ENCODE results near the gene HSD3B7.

Gene HSD3B7

DNA sequence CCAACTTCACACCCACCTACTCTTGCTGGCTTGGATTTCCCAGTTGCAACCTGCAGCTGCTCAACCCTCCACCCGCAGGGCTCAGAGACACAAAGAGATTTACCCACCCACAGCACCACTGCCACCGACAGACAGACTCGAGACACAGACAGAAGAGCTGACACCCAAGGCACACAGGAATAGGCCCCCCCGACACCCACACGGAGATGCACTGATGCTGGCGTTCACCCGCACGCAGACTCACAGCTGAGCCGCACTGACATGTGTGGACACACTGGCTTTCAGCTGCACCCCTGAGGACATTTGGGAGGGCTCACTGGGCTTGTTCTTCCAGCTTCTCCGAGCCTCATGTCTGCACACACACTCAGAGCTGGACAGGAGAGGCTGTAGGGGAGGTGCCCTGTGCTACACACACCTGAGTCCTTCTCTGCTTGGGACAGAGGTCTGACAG, 17.3 kb downstream of the HSD3B7 start:
- H3K36me3 Mint-ChIP-seq (ENCODE audit: insufficient read depth): no peaks in the 10 kb centered on the region
- no peaks in the 10 kb centered on the region for H3K9me3 Mint-ChIP-seq
- H3K27ac Mint-ChIP-seq (ENCODE audit: low read depth): no peak overlapping the region
- H3K27me3 Mint-ChIP-seq: no peaks in the 10 kb centered on the region
- no peak overlapping the region for H3K4me3 Mint-ChIP-seq
- no peaks in the 10 kb centered on the region for H3K4me1 Mint-ChIP-seq
- no peak for ATAC-seq (replicated peaks; ENCODE audit: extremely low read depth, poor library complexity, severe bottlenecking)
- no peak for DNase-seq (ENCODE audit: low spot score in 2 of 2)

DNA sequence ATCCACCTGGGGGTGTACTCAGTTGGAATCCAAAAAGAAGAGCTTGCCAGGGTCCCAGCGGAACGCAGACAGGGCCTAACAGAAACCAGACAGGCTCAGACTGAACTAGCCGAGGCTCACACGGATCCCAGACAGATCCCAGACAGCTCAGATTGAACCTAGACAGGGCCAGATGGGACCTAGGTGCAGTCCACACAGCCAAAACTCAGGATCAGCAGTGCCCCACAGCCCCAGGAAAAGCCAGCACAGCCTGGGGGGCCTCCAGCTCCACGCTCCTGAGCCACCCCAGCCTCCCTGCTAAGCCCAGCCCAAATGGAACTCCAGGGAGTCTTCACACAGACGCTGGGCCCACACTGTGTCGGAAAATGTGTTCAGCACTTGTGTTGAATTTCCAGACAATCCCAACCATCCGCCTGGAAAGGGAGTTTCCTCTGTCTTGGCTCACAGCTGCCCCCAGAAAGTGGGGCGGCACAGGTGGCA, 17.9 kb downstream of the HSD3B7 start:
- Mint-ChIP-seq H3K9me3 (no peaks in the 10 kb centered on the region), H3K27me3 (no peaks in the 10 kb centered on the region), H3K27ac (ENCODE audit: low read depth) (no peak overlapping the region), H3K36me3 (ENCODE audit: insufficient read depth) (no peaks in the 10 kb centered on the region), H3K4me3 (no peak overlapping the region), H3K4me1 (no peaks in the 10 kb centered on the region)
- DNase-seq (ENCODE audit: low spot score in 2 of 2): no peak
- ATAC-seq (replicated peaks; ENCODE audit: extremely low read depth, poor library complexity, severe bottlenecking): no peak

DNA sequence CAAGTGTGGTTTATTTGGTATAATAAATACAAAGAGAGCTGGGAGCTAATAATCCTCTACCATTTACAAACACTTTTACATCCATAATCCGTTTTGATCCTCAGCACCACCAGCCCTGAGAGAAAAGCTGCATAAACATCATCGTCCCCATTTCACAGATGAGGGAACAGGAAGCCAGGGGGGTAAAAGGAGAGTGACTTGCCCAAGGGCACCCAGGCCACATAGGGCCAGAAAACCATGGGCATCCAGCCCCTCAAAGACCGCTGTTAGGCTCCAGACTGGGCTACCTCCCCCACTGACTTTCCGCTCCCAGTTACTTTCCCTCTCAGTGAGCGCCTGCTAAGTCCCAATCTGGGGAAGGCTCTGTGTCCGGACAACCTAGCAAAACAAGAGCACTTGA, 18.7 kb downstream of the HSD3B7 start:
- Mint-ChIP-seq H3K27me3 (peaks cover 4% of the 10 kb centered on the region), H3K4me3 (no peak overlapping the region), H3K27ac (ENCODE audit: low read depth) (no peak overlapping the region), H3K36me3 (ENCODE audit: insufficient read depth) (no peaks in the 10 kb centered on the region), H3K4me1 (no peaks in the 10 kb centered on the region), H3K9me3 (no peaks in the 10 kb centered on the region)
- DNase-seq (ENCODE audit: low spot score in 2 of 2) (no peak), ATAC-seq (replicated peaks; ENCODE audit: extremely low read depth, poor library complexity, severe bottlenecking) (no peak)

DNA sequence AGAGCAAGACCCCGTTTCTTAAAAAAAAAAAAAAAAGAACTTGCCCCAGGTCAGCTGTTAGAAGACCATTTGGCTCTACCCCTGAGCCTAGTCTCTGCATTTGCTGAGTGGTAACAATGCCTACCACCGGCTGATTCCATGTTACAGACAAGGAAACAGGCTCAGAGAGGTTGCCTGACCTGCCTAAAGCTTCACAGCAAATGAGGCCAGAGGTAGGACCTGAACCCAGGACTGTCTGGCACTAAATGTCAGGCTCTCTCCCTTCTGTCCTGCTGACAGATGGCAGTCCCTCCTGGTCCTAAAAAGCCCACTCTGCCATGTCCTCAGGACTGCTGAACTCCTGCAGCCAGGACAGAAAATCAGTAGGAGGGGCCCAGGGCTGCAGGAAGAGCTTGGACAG, 19.7 kb downstream of the HSD3B7 start:
- ATAC-seq (replicated peaks; ENCODE audit: extremely low read depth, poor library complexity, severe bottlenecking) (no peak), DNase-seq (ENCODE audit: low spot score in 2 of 2) (no peak)
- Mint-ChIP-seq H3K4me3 (no peak overlapping the region), H3K4me1 (no peaks in the 10 kb centered on the region), H3K27me3 (peaks cover 14% of the 10 kb centered on the region), H3K36me3 (ENCODE audit: insufficient read depth) (no peaks in the 10 kb centered on the region), H3K27ac (ENCODE audit: low read depth) (no peak overlapping the region), H3K9me3 (no peaks in the 10 kb centered on the region)

DNA sequence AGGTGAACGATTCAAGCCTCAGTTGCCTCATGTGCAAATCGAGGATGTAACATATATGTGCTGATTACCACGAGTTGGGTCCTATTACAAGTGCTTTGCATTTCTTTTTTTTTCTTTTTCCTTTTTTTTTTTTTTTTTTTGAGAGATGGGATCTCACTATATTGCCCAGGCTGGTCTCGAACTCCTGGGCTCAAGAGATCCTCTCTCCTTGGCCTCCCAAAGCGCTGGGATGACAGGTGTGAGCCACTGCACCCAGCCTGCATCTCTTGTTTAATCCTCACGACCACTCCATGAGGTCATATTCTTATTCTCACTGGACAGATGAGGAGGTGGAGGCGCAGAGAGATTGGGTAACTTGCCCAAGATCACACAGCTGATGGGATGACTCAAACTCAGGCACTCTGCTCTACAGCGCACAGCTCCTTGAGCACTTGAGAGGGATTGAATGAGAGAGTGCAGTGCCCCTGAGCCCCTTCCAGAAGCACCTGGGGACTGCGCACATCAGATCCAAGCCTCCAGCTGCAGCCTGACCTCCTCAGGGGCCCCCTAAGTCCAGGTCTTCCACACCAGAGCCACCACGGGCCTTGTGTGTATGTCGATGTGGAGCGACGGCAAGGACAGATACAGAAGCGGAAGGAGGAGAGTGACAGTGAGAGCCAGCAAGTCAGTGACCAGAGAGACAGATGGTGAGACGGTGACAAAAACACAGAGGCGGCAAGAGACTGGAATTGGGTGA, 20.5 kb downstream of the HSD3B7 start:
- Mint-ChIP-seq H3K4me1 (no peaks in the 10 kb centered on the region), H3K27me3 (peaks cover 20% of the 10 kb centered on the region), H3K36me3 (ENCODE audit: insufficient read depth) (no peaks in the 10 kb centered on the region), H3K4me3 (no peak overlapping the region), H3K9me3 (no peaks in the 10 kb centered on the region), H3K27ac (ENCODE audit: low read depth) (no peak overlapping the region)
- ATAC-seq (replicated peaks; ENCODE audit: extremely low read depth, poor library complexity, severe bottlenecking) (no peak), DNase-seq (ENCODE audit: low spot score in 2 of 2) (no peak)

DNA sequence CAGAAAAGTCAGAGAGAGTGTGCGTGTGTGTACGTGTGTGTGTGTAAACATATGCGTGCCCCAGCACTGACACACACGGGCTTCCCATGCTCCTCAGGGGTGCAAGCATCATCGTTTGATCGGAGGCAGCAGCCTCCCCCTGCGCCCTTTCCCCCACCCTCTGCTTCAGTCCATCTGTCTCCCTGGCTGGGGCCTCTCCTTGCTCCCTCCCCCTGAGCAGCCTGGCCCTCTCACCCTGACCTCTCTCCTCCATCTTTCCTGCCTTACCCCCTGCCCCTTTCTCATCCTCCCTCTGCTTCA, 21.0 kb downstream of the HSD3B7 start:
- Mint-ChIP-seq H3K36me3 (ENCODE audit: insufficient read depth) (no peaks in the 10 kb centered on the region), H3K9me3 (no peaks in the 10 kb centered on the region), H3K4me1 (no peaks in the 10 kb centered on the region), H3K27ac (ENCODE audit: low read depth) (no peak overlapping the region), H3K27me3 (peaks cover 23% of the 10 kb centered on the region), H3K4me3 (no peak overlapping the region)
- ATAC-seq (replicated peaks; ENCODE audit: extremely low read depth, poor library complexity, severe bottlenecking): no peak
- DNase-seq (ENCODE audit: low spot score in 2 of 2): no peak

DNA sequence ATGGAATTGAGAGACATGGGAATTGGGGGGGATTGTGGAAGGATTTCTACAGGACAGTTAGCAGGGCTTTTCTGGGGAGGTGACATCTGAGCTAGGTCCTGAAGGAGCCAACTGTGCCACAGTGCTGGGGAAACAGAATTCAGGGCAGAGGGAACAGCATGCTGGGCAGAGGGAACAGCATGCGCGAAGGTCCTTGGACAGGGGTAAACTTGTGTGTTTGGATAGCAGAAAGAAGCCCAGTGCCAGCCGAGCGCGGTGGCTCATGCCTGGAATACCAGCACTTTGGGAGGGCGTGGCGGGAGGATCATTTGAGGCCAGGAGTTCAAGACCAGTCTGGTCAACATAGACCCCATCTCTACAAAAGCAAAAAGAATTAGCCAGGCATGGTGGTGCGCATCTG, 21.6 kb downstream of the HSD3B7 start:
- DNase-seq (ENCODE audit: low spot score in 2 of 2) (no peak), ATAC-seq (replicated peaks; ENCODE audit: extremely low read depth, poor library complexity, severe bottlenecking) (no peak)
- H3K4me3 Mint-ChIP-seq: no peak overlapping the region
- H3K9me3 Mint-ChIP-seq: no peaks in the 10 kb centered on the region
- H3K27ac Mint-ChIP-seq (ENCODE audit: low read depth): no peak overlapping the region
- peaks cover 5% of the 10 kb centered on the region for H3K4me1 Mint-ChIP-seq
- peaks cover 28% of the 10 kb centered on the region for H3K27me3 Mint-ChIP-seq
- H3K36me3 Mint-ChIP-seq (ENCODE audit: insufficient read depth): no peaks in the 10 kb centered on the region

DNA sequence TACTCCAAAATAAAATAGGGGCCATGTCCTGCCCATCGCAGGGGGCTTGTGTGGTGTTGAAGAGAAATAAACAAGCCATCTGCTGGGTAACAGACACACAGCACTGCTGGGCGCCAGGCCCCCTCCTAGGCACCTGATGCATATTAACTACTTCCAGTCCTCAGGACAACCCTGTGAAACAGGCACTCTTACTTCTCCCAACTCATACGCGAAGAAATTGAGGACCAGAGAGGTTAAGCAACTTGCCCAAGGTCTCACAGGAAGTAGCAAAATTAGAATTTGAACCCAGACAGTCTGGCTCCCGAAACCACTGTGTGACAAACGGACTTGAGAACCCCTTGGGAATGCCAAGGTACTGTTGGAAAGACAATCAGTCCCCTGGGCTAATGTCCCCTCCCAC, 22.7 kb downstream of the HSD3B7 start:
- H3K4me1 Mint-ChIP-seq: peaks cover 7% of the 10 kb centered on the region
- ATAC-seq (replicated peaks; ENCODE audit: extremely low read depth, poor library complexity, severe bottlenecking) (no peak), DNase-seq (ENCODE audit: low spot score in 2 of 2) (no peak)
- H3K27ac Mint-ChIP-seq (ENCODE audit: low read depth): no peak overlapping the region
- H3K36me3 Mint-ChIP-seq (ENCODE audit: insufficient read depth): no peaks in the 10 kb centered on the region
- H3K4me3 Mint-ChIP-seq: no peak overlapping the region
- H3K27me3 Mint-ChIP-seq: peaks cover 39% of the 10 kb centered on the region
- no peaks in the 10 kb centered on the region for H3K9me3 Mint-ChIP-seq

DNA sequence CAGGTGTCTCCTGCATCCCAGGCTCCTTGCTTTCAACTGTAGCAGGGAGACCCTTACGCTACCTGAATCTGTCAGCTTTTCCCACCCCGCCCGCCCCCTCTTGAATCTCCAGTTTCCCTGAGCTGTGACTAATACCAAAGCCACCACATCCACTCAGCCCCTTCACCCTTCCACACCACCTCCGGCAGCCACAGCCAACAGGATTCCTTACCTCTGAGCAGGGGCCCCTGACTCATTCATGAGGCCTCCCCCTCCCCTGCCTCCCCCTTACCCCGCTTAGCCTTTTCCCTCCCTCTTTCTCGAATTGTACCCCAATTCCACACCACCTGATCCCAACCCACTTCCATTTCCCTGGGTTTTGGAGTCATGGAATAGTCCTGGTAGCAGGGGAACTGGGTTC, 23.1 kb downstream of the HSD3B7 start:
- H3K36me3 Mint-ChIP-seq (ENCODE audit: insufficient read depth): no peaks in the 10 kb centered on the region
- H3K27ac Mint-ChIP-seq (ENCODE audit: low read depth): no peak overlapping the region
- H3K9me3 Mint-ChIP-seq: no peaks in the 10 kb centered on the region
- H3K4me3 Mint-ChIP-seq: no peak overlapping the region
- no peak for ATAC-seq (replicated peaks; ENCODE audit: extremely low read depth, poor library complexity, severe bottlenecking)
- DNase-seq (ENCODE audit: low spot score in 2 of 2): no peak
- peaks cover 8% of the 10 kb centered on the region for H3K4me1 Mint-ChIP-seq
- H3K27me3 Mint-ChIP-seq: peaks cover 44% of the 10 kb centered on the region

DNA sequence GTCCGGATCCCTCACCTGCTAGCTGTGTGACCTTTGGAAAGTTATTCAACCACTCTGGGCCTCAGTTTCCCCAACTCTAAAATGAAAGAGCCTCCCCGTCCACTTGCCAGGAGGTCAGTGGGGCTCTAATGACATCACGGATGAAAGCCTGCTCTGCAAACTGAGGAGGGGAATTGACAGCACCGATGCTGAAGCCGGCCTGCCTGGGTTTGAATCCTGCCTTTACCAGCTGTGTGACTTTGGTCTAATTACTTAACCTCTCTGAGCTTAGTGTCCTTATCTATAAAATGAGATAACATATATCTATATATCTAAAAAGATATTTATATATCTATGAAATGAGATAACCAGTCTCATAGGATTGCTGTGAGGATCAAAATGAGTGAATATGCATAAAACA, 23.5 kb downstream of the HSD3B7 start:
- ATAC-seq (replicated peaks; ENCODE audit: extremely low read depth, poor library complexity, severe bottlenecking): no peak
- no peak overlapping the region for H3K27ac Mint-ChIP-seq (ENCODE audit: low read depth)
- peaks cover 12% of the 10 kb centered on the region for H3K4me1 Mint-ChIP-seq
- DNase-seq (ENCODE audit: low spot score in 2 of 2): no peak
- no peak overlapping the region for H3K4me3 Mint-ChIP-seq
- peaks cover 48% of the 10 kb centered on the region for H3K27me3 Mint-ChIP-seq
- H3K36me3 Mint-ChIP-seq (ENCODE audit: insufficient read depth): peaks cover 2% of the 10 kb centered on the region
- H3K9me3 Mint-ChIP-seq: no peaks in the 10 kb centered on the region

DNA sequence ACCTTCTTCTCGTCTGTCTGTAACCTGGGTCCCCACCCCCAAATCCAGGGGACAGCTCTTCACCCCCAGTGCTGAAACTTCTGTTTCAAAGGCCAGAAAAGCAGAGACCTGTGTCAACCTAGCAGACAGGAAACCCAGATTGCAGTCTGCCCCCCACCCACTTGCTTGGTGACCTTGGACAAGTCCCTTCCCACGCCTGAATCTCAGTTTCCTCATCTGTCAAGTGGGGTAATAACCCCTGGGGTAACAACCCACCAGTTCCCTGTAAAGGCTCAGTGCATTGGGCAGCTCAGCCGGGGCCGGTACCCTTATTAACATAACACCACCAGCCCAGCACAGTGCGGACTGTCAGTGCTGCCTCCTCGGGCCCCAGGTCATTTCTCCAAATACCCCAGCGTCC, 24.1 kb downstream of the HSD3B7 start:
- Mint-ChIP-seq H3K27ac (ENCODE audit: low read depth) (no peak overlapping the region), H3K9me3 (no peaks in the 10 kb centered on the region), H3K36me3 (ENCODE audit: insufficient read depth) (peaks cover 3% of the 10 kb centered on the region), H3K4me1 (peaks cover 13% of the 10 kb centered on the region), H3K27me3 (peaks cover 54% of the 10 kb centered on the region), H3K4me3 (no peak overlapping the region)
- ATAC-seq (replicated peaks; ENCODE audit: extremely low read depth, poor library complexity, severe bottlenecking): no peak
- DNase-seq (ENCODE audit: low spot score in 2 of 2): no peak

DNA sequence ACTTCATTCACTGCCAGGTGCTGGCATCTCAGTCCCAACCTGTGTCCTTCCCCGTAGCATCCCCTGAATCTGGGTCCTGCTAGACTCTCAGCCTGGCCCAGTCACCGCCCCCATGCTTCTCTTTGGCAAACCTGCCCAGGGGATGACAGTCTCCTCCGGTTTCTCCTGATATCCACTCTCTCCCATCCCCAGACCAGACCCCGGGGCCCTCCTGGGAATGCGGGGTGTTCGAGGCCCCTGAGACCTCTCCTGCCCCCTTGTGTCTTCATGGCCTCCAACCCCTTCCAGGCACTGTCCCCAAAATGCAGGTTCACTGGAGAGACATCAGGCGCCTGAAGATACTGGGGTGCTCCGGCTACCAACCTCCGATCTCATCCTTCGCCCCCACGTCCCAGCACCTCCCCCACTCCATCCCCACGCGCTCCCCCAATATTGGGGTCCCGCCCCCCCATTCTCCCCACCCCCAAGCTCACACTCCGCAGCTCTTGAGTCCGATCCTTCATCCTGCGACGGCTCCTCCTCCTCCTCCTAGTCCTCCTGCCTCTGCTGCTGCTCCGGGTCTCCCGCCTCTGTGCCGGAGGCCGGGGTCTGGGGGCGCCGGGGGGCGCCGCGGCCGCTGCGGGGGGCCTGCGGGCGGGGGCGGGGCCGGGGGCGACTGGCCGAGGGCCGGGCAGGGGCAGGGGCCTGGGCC, 25.0 kb downstream of the HSD3B7 start:
- Mint-ChIP-seq H3K4me3 (peak overlapping the region; percentile 9), H3K9me3 (no peaks in the 10 kb centered on the region), H3K27ac (ENCODE audit: low read depth) (no peak overlapping the region), H3K4me1 (peaks cover 13% of the 10 kb centered on the region), H3K36me3 (ENCODE audit: insufficient read depth) (peaks cover 3% of the 10 kb centered on the region), H3K27me3 (peaks cover 60% of the 10 kb centered on the region)
- DNase-seq (ENCODE audit: low spot score in 2 of 2) (no peak), ATAC-seq (replicated peaks; ENCODE audit: extremely low read depth, poor library complexity, severe bottlenecking) (no peak)

DNA sequence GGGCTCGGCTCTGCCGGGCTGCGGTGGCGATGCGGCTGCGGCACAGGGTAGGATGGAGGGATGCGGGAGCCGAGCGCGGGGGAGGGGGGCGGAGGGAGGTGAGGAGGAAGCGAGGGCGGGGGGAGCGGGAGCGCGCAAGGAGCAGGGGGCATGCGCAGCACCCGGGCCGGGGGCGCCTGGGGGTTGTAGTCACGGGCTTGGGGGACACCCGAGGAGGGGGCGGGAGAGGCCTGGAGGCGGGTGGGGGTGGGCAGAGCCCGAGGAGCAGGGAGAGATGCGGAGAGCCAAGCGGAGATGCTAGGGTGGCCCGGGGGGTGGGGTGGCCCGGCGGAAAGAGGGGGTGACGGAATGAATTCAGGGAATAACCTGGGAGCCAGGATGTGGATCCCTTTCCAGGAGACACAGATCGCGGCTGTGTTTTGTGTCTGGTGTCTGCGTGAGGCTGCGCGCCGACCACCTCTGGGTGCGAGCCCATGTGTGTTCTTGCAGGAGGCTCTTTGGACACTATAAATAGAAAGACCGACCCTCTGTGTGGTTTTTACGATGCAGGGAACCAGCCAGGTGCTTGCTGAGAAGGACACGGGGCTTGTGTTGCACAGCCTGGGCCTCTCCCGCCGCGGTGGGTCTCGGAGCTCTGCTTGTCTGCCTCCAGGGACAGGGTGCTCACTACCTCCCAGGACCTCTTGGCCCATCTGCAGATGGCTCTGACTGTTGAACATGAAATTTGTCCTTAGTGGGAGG, 25.7 kb downstream of the HSD3B7 start, which contains the start of gene STX1B:
STX1B (minus strand) TSS at position 54 of the 741 bp plus-strand sequence. CDS start 242 bp downstream, outside the sequence.
- Mint-ChIP-seq H3K27ac (ENCODE audit: low read depth) (peak within 1 kb of the TSS; percentile 76), H3K4me1 (peaks cover 13% of the 10 kb centered on the region), H3K9me3 (no peaks in the 10 kb centered on the region), H3K36me3 (ENCODE audit: insufficient read depth) (peaks cover 4% of the 10 kb centered on the region), H3K4me3 (peak within 1 kb of the TSS; percentile 49), H3K27me3 (peaks cover 68% of the 10 kb centered on the region)
- ATAC-seq (replicated peaks; ENCODE audit: extremely low read depth, poor library complexity, severe bottlenecking) (peak; percentile 40), DNase-seq (ENCODE audit: low spot score in 2 of 2) (no peak)

All from central memory CD8-positive, alpha-beta T cell (primary cell).